Prostate gland (tissue), 2 donors: ENCODE data around the gene RBPJ. TPM values are rescaled to one million over a fixed set of nuclear protein-coding genes. Genes with fewer than 3 reads are reported as not detected.
"Not testable (repeated sequence)": the region's sequence is repeated elsewhere in the genome, so short reads cannot be mapped to it uniquely, and the experiment has no call there.

Experiments used
- DNase-seq: peaks from one replicate; pipeline ENCODE4 v3.0.0-alpha.2; 2019; ENCODE audit warnings: low spot score
- H3K27ac ChIP-seq, 2 donors: fragments of 200-600 bp; sonication (generic); 2 replicates each; pipeline ENCODE4 v1.5.1; 2017 to 2019
- H3K27me3 ChIP-seq: fragments of 200-600 bp; sonication (generic); replicated peaks from 2 replicates; pipeline ENCODE4 v1.5.1; 2019; ENCODE audit not compliant: insufficient read depth
- H3K36me3 ChIP-seq, 2 donors: fragments of 200-600 bp; sonication (generic); 1 replicate in 1 of 2; 2 replicates in 1 of 2; pipeline versions ENCODE4 v1.5.1 to v1.8.1; 2017 to 2019
- H3K4me1 ChIP-seq: fragments of 200-600 bp; sonication (generic); replicated peaks from 2 replicates; pipeline ENCODE4 v1.5.1; 2019
- H3K4me3 ChIP-seq, 2 donors: fragments of 200-600 bp; sonication (generic); 2 replicates each; pipeline ENCODE4 v1.5.1; 2017 to 2019
- H3K9me3 ChIP-seq: fragments of 200-600 bp; sonication (generic); 2 replicates; pipeline ENCODE4 v1.5.1; 2017
- CTCF ChIP-seq, 4 experiments: fragments of 200-600 bp in 2 of 4; fragments of 450-650 bp in 2 of 4; sonication (generic) in 2 of 4; IDR thresholded peaks; 1 replicate in 3 of 4; 2 replicates in 1 of 4; pipeline ENCODE4 v1.5.1; 2016 to 2019; ENCODE audit warnings: antibody characterized with exemption in 4 of 4, mild to moderate bottlenecking in 2 of 4, moderate library complexity in 2 of 4
- POLR2A ChIP-seq: fragments of 450-650 bp; IDR thresholded peaks from one replicate; pipeline ENCODE4 v1.6.1; 2016; ENCODE audit warnings: antibody characterized with exemption, mild to moderate bottlenecking
- POLR2AphosphoS5 ChIP-seq: sonication (generic); formaldehyde crosslinking; IDR thresholded peaks from one replicate; pipeline ENCODE4 v1.6.1; 2017; ENCODE audit warnings: antibody characterized with exemption
- WGBS: methylation state at CpG from one replicate; pipeline ENCODE4 v1.1.5; 2018; 5-methylcytosine and 5-hydroxymethylcytosine counted together
- intact Hi-C: fragments of 100-400 bp; cut with DNase I; formaldehyde crosslinking; loops from one replicate; pipeline ENCODE4 v1.14.2; 2022
- total RNA-seq, 2 donors: library from RNA; depleted of rRNA; stranded (reverse); fragments of >200 nt; gene quantifications; one replicate each; pipeline ENCODE4 v1.1.0, GENCODE V29; 2016

RBPJ gene
- total RNA-seq, 2 donors from 2014 or later, result 36.0 to 130 TPM

- Histone ChIP-seq H3K27me3 (no peaks in the 10 kb centered on the region), H3K4me3 (no peak overlapping the region), H3K36me3 (no peaks in the 10 kb centered on the region), H3K27ac (no peak overlapping the region), H3K9me3 (no peaks in the 10 kb centered on the region), H3K4me1 (no peaks in the 10 kb centered on the region)
- TF ChIP-seq POLR2AphosphoS5 (no peak), POLR2A (no peak), CTCF (IDR thresholded peaks at IDR 0.05) (no peak)
- DNase-seq, result no peak
- intact Hi-C loops, result no loop called here
Observed at GRCh38 chr4:26308568-26308967, 12.2 kb upstream of the RBPJ start.

GRCh38 chr4:26310264-26310663 is 10.6 kb upstream of the RBPJ start:
- TF ChIP-seq CTCF (IDR thresholded peaks at IDR 0.05), result no peak
- TF ChIP-seq POLR2AphosphoS5, result no peak
- no peak for TF ChIP-seq POLR2A

GRCh38 chr4:26311633-26312032 is 9.2 kb upstream of the RBPJ start:
- Histone ChIP-seq H3K27me3 (no peaks in the 10 kb centered on the region), H3K4me1 (no peaks in the 10 kb centered on the region), H3K36me3 (no peaks in the 10 kb centered on the region), H3K9me3 (no peaks in the 10 kb centered on the region), H3K4me3 (no peak overlapping the region), H3K27ac (no peak overlapping the region)
- TF ChIP-seq CTCF (IDR thresholded peaks at IDR 0.05) (no peak), POLR2AphosphoS5 (no peak), POLR2A (no peak)
- DNase-seq, result no peak
- intact Hi-C loops, result loop anchor here (10.0 kb wide), 2 partner anchors 47 to 397 kb away; partner anchors contain the start of gene SMIM20

More at GRCh38 chr4:26310264-26310663, 10.6 kb upstream of the RBPJ start:
- no peaks in the 10 kb centered on the region for H3K4me1 ChIP-seq
- no peaks in the 10 kb centered on the region for H3K27me3 ChIP-seq
- H3K36me3 ChIP-seq, result no peaks in the 10 kb centered on the region
- 63% methylated on average over 2 of the region's 2 CpGs for WGBS
- DNase-seq, result no peak
- no peak overlapping the region for H3K4me3 ChIP-seq
- H3K27ac ChIP-seq, result no peak overlapping the region
- intact Hi-C loops, result loop anchor here (10.0 kb wide), 2 partner anchors 45 to 395 kb away; partner anchors contain the start of gene SMIM20
- H3K9me3 ChIP-seq, result no peaks in the 10 kb centered on the region

GRCh38 chr4:26315316-26315932 is 5.4 kb upstream of the RBPJ start:
- intact Hi-C loops, result loop anchor here (10.0 kb wide), 2 partner anchors 51 to 401 kb away; partner anchors contain the start of gene SMIM20
- not testable (repeated sequence) for DNase-seq, H3K4me3 ChIP-seq, H3K4me1 ChIP-seq, H3K27ac ChIP-seq, H3K9me3 ChIP-seq, H3K27me3 ChIP-seq, H3K36me3 ChIP-seq
- 97% methylated on average over 8 of the region's 8 CpGs for WGBS

- no peak overlapping the region for H3K27ac ChIP-seq
- no peaks in the 10 kb centered on the region for H3K4me1 ChIP-seq
- WGBS, result 94% methylated on average over 2 of the region's 2 CpGs
- H3K9me3 ChIP-seq, result no peaks in the 10 kb centered on the region
- DNase-seq, result no peak
- no peak for TF ChIP-seq POLR2A
- no peak for TF ChIP-seq CTCF (IDR thresholded peaks at IDR 0.05)
- no peak for TF ChIP-seq POLR2AphosphoS5
- no peak overlapping the region for H3K4me3 ChIP-seq
- H3K36me3 ChIP-seq, result no peaks in the 10 kb centered on the region
- intact Hi-C loops, result loop anchor here (10.0 kb wide), 2 partner anchors 53 to 403 kb away; partner anchors contain the start of gene SMIM20
- no peaks in the 10 kb centered on the region for H3K27me3 ChIP-seq
Observed at GRCh38 chr4:26317766-26318165, 3.0 kb upstream of the RBPJ start.
